H9 (cell line): ENCODE results near the gene ZMYM2. TPM values are rescaled to one million over a fixed set of nuclear protein-coding genes. Genes with fewer than 3 reads are reported as not detected.
A peak's percentile ranks its signal among the peaks of the same experiment; 100 is the strongest.

Experiments
- DNase-seq: peaks from one replicate; pipeline ENCODE4 v3.0.0-alpha.2; 2017
- H2AFZ ChIP-seq: one replicate; pipeline ENCODE4 v1.6.1; 2013; ENCODE audit warnings: mild to moderate bottlenecking, low read length, control low read depth, moderate library complexity
- H2AK5ac ChIP-seq: 2 replicates; pipeline ENCODE4 v1.6.1; 2013; ENCODE audit warnings: low read length, control low read depth, mixed read lengths; ENCODE audit not compliant: insufficient read length
- H2BK120ac ChIP-seq: one replicate; pipeline ENCODE4 v1.6.1; 2013; ENCODE audit warnings: low read depth, mild to moderate bottlenecking, low read length, control low read depth, inconsistent platforms; ENCODE audit not compliant: poor library complexity, severe bottlenecking
- H2BK12ac ChIP-seq: 2 replicates; pipeline ENCODE4 v1.6.1; 2013; ENCODE audit warnings: low read length, control low read depth, mixed read lengths, low read depth; ENCODE audit not compliant: insufficient read length
- H2BK15ac ChIP-seq: 2 replicates; pipeline ENCODE4 v1.6.1; 2013; ENCODE audit warnings: low read depth, low read length, control low read depth
- H2BK20ac ChIP-seq: one replicate; pipeline ENCODE4 v1.6.1; 2013; ENCODE audit warnings: low read depth, mild to moderate bottlenecking, low read length, control low read depth, inconsistent platforms; ENCODE audit not compliant: poor library complexity, severe bottlenecking
- H2BK5ac ChIP-seq: 2 replicates; pipeline ENCODE4 v1.6.1; 2013; ENCODE audit warnings: low read length, control low read depth, mixed read lengths; ENCODE audit not compliant: insufficient read length
- H3K14ac ChIP-seq: 2 replicates; pipeline ENCODE4 v1.6.1; 2013; ENCODE audit warnings: low read length, control low read depth; ENCODE audit not compliant: insufficient read depth
- H3K18ac ChIP-seq: 2 replicates; pipeline ENCODE4 v1.6.1; 2013; ENCODE audit warnings: low read depth, mild to moderate bottlenecking, mixed read lengths, low read length, control low read depth; ENCODE audit not compliant: insufficient read length
- H3K23ac ChIP-seq: 2 replicates; pipeline ENCODE4 v1.6.1; 2013; ENCODE audit warnings: low read length, control low read depth, mixed read lengths, low read depth; ENCODE audit not compliant: insufficient read length
- H3K23me2 ChIP-seq: 2 replicates; pipeline ENCODE4 v1.6.1; 2013; ENCODE audit warnings: low read depth, mild to moderate bottlenecking, mixed read lengths, low read length, control low read depth; ENCODE audit not compliant: insufficient read length, poor library complexity, severe bottlenecking
- H3K27ac ChIP-seq: 2 replicates; pipeline ENCODE4 v1.5.1; 2013; ENCODE audit warnings: low read length, control low read depth, mixed read lengths, low read depth; ENCODE audit not compliant: insufficient read length
- H3K27me3 ChIP-seq: 2 replicates; pipeline ENCODE4 v1.6.1; 2013; ENCODE audit warnings: low read length, control low read depth, inconsistent platforms; ENCODE audit not compliant: insufficient read depth
- H3K4ac ChIP-seq: 2 replicates; pipeline ENCODE4 v1.6.1; 2013; ENCODE audit warnings: low read depth, mild to moderate bottlenecking, control low read depth, inconsistent platforms, low read length, moderate library complexity
- H3K4me1 ChIP-seq: 2 replicates; pipeline ENCODE4 v1.6.1; 2013; ENCODE audit warnings: low read length, control low read depth, inconsistent platforms; ENCODE audit not compliant: insufficient read depth
- H3K4me2 ChIP-seq: 2 replicates; pipeline ENCODE4 v1.6.1; 2013; ENCODE audit warnings: low read length, control low read depth, mixed read lengths; ENCODE audit not compliant: insufficient read length, insufficient read depth
- H3K56ac ChIP-seq: 2 replicates; pipeline ENCODE4 v1.6.1; 2013; ENCODE audit warnings: low read depth, mild to moderate bottlenecking, mixed read lengths, low read length, control low read depth; ENCODE audit not compliant: insufficient read length
- H3K79me1 ChIP-seq: 2 replicates; pipeline ENCODE4 v1.6.1; 2013; ENCODE audit warnings: low read depth, mild to moderate bottlenecking, moderate library complexity, low read length, control low read depth, inconsistent platforms; ENCODE audit not compliant: insufficient read depth, poor library complexity, severe bottlenecking
- H3K79me2 ChIP-seq: 2 replicates; pipeline ENCODE4 v1.6.1; 2013; ENCODE audit warnings: low read length, control low read depth, inconsistent platforms; ENCODE audit not compliant: insufficient read depth
- H3K9ac ChIP-seq: 2 replicates; pipeline ENCODE4 v1.6.1; 2013; ENCODE audit warnings: low read length, control low read depth, mixed read lengths; ENCODE audit not compliant: insufficient read length; ENCODE audit errors: extremely low read depth
- H3K9me3 ChIP-seq: one replicate; pipeline ENCODE4 v1.6.1; 2013; ENCODE audit warnings: low read depth, low read length, inconsistent platforms; ENCODE audit not compliant: control insufficient read depth
- H3T11ph ChIP-seq: one replicate; pipeline ENCODE4 v1.6.1; 2013; ENCODE audit warnings: mild to moderate bottlenecking, low read length, control low read depth, inconsistent platforms
- H4K20me1 ChIP-seq: one replicate; pipeline ENCODE4 v1.6.1; 2013; ENCODE audit not compliant: control insufficient read depth, insufficient read length, insufficient read depth
- H4K5ac ChIP-seq: 2 replicates; pipeline ENCODE4 v1.6.1; 2013; ENCODE audit warnings: low read depth, mild to moderate bottlenecking, mixed read lengths, low read length, control low read depth; ENCODE audit not compliant: insufficient read length
- H4K8ac ChIP-seq: replicated peaks from 2 replicates; pipeline ENCODE4 v1.6.1; 2013; ENCODE audit warnings: low read length, control low read depth, mixed read lengths, low read depth; ENCODE audit not compliant: insufficient read length
- H4K91ac ChIP-seq: 2 replicates; pipeline ENCODE4 v1.6.1; 2013; ENCODE audit warnings: low read depth, mild to moderate bottlenecking, moderate library complexity, mixed read lengths, low read length, control low read depth; ENCODE audit not compliant: insufficient read length
- H3K27ac Mint-ChIP-seq, 3 experiments: 2 replicates in 2 of 3; 3 replicates in 1 of 3; pipeline ENCODE4 v1.8.0; 2020 to 2021; ENCODE audit warnings: mixed read lengths in 3 of 3, mild to moderate bottlenecking in 1 of 3, moderate library complexity in 1 of 3
- H3K27me3 Mint-ChIP-seq: 2 replicates; pipeline ENCODE4 v1.8.0; 2021; ENCODE audit warnings: low read depth, mild to moderate bottlenecking, moderate library complexity, mixed read lengths
- H3K36me3 Mint-ChIP-seq, 3 experiments: 2 replicates in 2 of 3; 3 replicates in 1 of 3; pipeline ENCODE4 v1.8.0; 2020 to 2021; ENCODE audit warnings: low read depth in 3 of 3, mixed read lengths in 3 of 3; ENCODE audit not compliant: insufficient read depth in 1 of 3
- H3K4me1 Mint-ChIP-seq, 2 experiments: 2 replicates each; pipeline ENCODE4 v1.8.0; 2020; ENCODE audit warnings: mixed read lengths in 2 of 2
- H3K4me3 Mint-ChIP-seq, 2 experiments: 2 replicates in 1 of 2; 3 replicates in 1 of 2; pipeline ENCODE4 v1.8.0; 2020 to 2021; ENCODE audit warnings: mild to moderate bottlenecking in 2 of 2, mixed read lengths in 2 of 2, moderate library complexity in 1 of 2
- H3K9me3 Mint-ChIP-seq, 2 experiments: 2 replicates in 1 of 2; 3 replicates in 1 of 2; pipeline ENCODE4 v1.8.0; 2020; ENCODE audit warnings: mild to moderate bottlenecking in 2 of 2, mixed read lengths in 2 of 2, moderate library complexity in 1 of 2
- WGBS: extraction: QIAGEN DNeasy Blood & Tissue Kit; methylation state at CpG from one replicate; pipeline ENCODE4 v1.1.7; 2013; ENCODE audit warnings: missing lambda C conversion rate, low lambda C conversion rate, mixed read lengths; ENCODE audit not compliant: insufficient read length; ENCODE audit errors: extremely low coverage; 5-methylcytosine and 5-hydroxymethylcytosine counted together
- total RNA-seq: library from RNA; stranded (reverse); gene quantifications from 2 replicates; pipeline ENCODE4 v1.2.1, GENCODE V29; 2021
- TF ChIP-seq, protein P1 (sequence below): fragments of 200-600 bp; sonication (generic); conservative IDR thresholded peaks from 3 replicates; pipeline ENCODE4 v1.8.0; 2021; ENCODE audit warnings: antibody characterized with exemption, mild to moderate bottlenecking

ZMYM2 gene
- total RNA-seq, 1 experiment from 2014 or later, result 173 TPM

DNA sequence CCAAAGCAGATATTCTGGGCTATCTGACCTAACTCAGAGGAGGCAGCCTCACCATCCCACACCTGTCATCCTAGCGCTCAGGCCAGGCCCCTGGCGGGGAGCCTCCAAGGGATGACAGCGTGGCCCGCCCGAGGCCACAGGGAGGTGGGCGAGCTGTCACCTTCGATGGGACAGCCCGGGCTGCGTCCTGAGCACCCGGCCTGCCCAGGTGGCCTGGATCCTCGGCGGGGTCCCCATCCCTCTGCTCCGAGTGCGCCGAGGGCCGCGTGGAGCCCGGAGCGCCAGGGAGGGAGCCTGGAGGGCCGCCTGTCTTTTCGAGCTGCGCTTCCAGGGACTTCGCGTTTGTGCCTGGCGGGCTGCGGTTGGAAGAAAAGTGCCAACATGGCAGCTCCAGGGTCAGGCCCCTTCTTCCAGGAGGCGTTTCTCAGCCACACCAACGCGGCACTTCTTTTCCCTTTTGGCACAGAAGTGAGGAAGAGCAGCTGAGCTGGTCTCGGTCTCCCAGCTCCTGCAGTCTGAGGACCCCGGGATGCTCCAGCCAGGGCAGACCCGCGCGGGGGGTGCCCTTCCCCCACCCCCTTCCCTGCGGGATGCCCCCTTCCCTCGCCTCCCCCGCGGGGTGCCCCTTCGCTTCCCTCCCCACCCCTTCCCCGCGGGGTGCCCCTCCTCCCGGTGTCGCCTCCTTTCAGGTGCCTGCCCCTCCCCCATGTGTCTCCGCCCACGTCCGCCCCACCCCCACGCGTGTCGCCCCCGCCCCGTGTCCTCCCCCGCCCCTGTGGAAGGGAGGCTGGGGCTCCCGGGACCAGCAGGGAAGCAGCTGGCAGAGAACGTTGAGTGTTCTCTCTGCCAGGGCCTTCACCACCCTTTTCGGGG lies 160.0 kb downstream of the ZMYM2 start:
- Histone ChIP-seq H3K4me2 (peak overlapping the region; percentile 52), H3K14ac (no peak overlapping the region), H4K91ac (no peak overlapping the region), H3K79me2 (no peaks in the 10 kb centered on the region), H3K27me3 (no peaks in the 10 kb centered on the region), H3K56ac (no peak overlapping the region), H2BK15ac (no peak overlapping the region), H2BK20ac (no peak overlapping the region), H3K23ac (no peak overlapping the region), H4K8ac (no peak overlapping the region), H3K4me1 (peaks cover 3% of the 10 kb centered on the region; the same call in 1 of the 2 replicates), H3K27ac (no peak overlapping the region), H4K20me1 (no peaks in the 10 kb centered on the region), H2BK12ac (no peak overlapping the region), H2BK5ac (no peak overlapping the region), H3K23me2 (peaks cover 13% of the 10 kb centered on the region), H2AK5ac (no peak overlapping the region), H3T11ph (no peak overlapping the region), H2BK120ac (no peak overlapping the region), H3K79me1 (no peaks in the 10 kb centered on the region), H3K4ac (no peak overlapping the region), H3K9ac (no peak overlapping the region), H3K9me3 (no peaks in the 10 kb centered on the region), H4K5ac (no peak overlapping the region), H2AFZ (no peak overlapping the region), H3K18ac (no peak overlapping the region)
- peaks cover 11% of the 10 kb centered on the region for H3K27me3 Mint-ChIP-seq
- H3K36me3 Mint-ChIP-seq, result no peaks in the 10 kb centered on the region
- TF ChIP-seq, protein P1, sequence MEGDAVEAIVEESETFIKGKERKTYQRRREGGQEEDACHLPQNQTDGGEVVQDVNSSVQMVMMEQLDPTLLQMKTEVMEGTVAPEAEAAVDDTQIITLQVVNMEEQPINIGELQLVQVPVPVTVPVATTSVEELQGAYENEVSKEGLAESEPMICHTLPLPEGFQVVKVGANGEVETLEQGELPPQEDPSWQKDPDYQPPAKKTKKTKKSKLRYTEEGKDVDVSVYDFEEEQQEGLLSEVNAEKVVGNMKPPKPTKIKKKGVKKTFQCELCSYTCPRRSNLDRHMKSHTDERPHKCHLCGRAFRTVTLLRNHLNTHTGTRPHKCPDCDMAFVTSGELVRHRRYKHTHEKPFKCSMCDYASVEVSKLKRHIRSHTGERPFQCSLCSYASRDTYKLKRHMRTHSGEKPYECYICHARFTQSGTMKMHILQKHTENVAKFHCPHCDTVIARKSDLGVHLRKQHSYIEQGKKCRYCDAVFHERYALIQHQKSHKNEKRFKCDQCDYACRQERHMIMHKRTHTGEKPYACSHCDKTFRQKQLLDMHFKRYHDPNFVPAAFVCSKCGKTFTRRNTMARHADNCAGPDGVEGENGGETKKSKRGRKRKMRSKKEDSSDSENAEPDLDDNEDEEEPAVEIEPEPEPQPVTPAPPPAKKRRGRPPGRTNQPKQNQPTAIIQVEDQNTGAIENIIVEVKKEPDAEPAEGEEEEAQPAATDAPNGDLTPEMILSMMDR, result peak; percentile 62
- WGBS, result no CpG with 5 or more reads among the region's 55 CpGs
- H3K4me1 Mint-ChIP-seq, result peaks cover 21 to 27% of the 10 kb centered on the region in 2 experiments
- no peaks in the 10 kb centered on the region for H3K9me3 Mint-ChIP-seq
- DNase-seq, result peak; percentile 70
- H3K27ac Mint-ChIP-seq, result no peak overlapping the region
- H3K4me3 Mint-ChIP-seq, result peak overlapping the region; percentile 66 to 73
